IMR-90 (cell line): ENCODE measurements around the gene CCNYL1. TPM values are rescaled to one million over a fixed set of nuclear protein-coding genes. Genes with fewer than 3 reads are reported as not detected.

ENCODE experiments used
- ATAC-seq: fragments of 200-7000 bp; cut with Tn5 transposase; 2 replicates; pipeline ENCODE4 v1.9.1; 2020; ENCODE audit warnings: low read depth, mild to moderate bottlenecking, moderate library complexity
- BruUV-seq: library from RNA; stranded (reverse); fragments of 400-500 nt; replicated peaks from 2 replicates; lab custom pipeline; 2021; lab: Mats Ljungman, UMichigan
- CTCF ChIA-PET: fragments of 300-600 bp; formaldehyde crosslinking; extraction: SDS; loops from one replicate; lab custom pipeline; 2021; ENCODE audit warnings: antibody characterized with exemption; lab: Yijun Ruan, JAX
- POLR2A ChIA-PET: fragments of 300-600 bp; sonication (Branson Sonifier 250); formaldehyde crosslinking; loops from one replicate; lab custom pipeline; 2022; ENCODE audit warnings: antibody characterized with exemption; ENCODE audit not compliant: unreplicated experiment; lab: Charles Lee
- DNase-seq: peaks from one replicate; pipeline ENCODE4 v3.0.0; 2013
- H2AFZ ChIP-seq: replicated peaks from 2 replicates; pipeline ENCODE3; 2013; ENCODE audit warnings: low read length, mild to moderate bottlenecking; ENCODE audit not compliant: poor library complexity
- H2AK5ac ChIP-seq: 2 replicates; pipeline ENCODE4 v1.6.1; 2013; ENCODE audit warnings: low read depth, low read length, inconsistent platforms
- H2AK9ac ChIP-seq: replicated peaks from 2 replicates; pipeline ENCODE3; 2013; ENCODE audit warnings: mild to moderate bottlenecking, low read depth, low read length, moderate library complexity; ENCODE audit not compliant: poor library complexity
- H2BK120ac ChIP-seq: 2 replicates; pipeline ENCODE4 v1.6.1; 2013; ENCODE audit warnings: low read depth, low read length, inconsistent platforms
- H2BK15ac ChIP-seq: 3 replicates; pipeline ENCODE4 v1.6.1; 2013; ENCODE audit warnings: low read depth, low read length, inconsistent platforms
- H2BK20ac ChIP-seq: 2 replicates; pipeline ENCODE4 v1.6.1; 2013; ENCODE audit warnings: low read depth, mild to moderate bottlenecking, inconsistent platforms, low read length, moderate library complexity
- H2BK5ac ChIP-seq: 2 replicates; pipeline ENCODE4 v1.6.1; 2013; ENCODE audit warnings: mild to moderate bottlenecking, low read depth, low read length, inconsistent platforms; ENCODE audit not compliant: poor library complexity, severe bottlenecking
- H3K14ac ChIP-seq: replicated peaks from 2 replicates; pipeline ENCODE4 v1.6.1; 2013; ENCODE audit warnings: low read depth, low read length, inconsistent platforms
- H3K18ac ChIP-seq: 2 replicates; pipeline ENCODE4 v1.6.1; 2013; ENCODE audit warnings: low read depth, low read length, control low read depth
- H3K23ac ChIP-seq: 2 replicates; pipeline ENCODE4 v1.6.1; 2013; ENCODE audit warnings: low read depth, low read length, inconsistent platforms
- H3K27ac ChIP-seq: 2 replicates; pipeline ENCODE4 v1.5.1; 2013; ENCODE audit warnings: mild to moderate bottlenecking, control low read depth, low read length; ENCODE audit not compliant: insufficient read depth
- H3K27me3 ChIP-seq: 2 replicates; pipeline ENCODE4 v1.6.1; 2013; ENCODE audit warnings: low read length; ENCODE audit not compliant: control insufficient read depth, insufficient read depth
- H3K36me3 ChIP-seq: 2 replicates; pipeline ENCODE4 v1.6.1; 2013; ENCODE audit warnings: low read length, mixed read lengths; ENCODE audit not compliant: control insufficient read depth, insufficient read depth
- H3K4ac ChIP-seq: 2 replicates; pipeline ENCODE4 v1.6.1; 2013; ENCODE audit warnings: low read depth, low read length, inconsistent platforms
- H3K4me1 ChIP-seq: 2 replicates; pipeline ENCODE4 v1.6.1; 2013; ENCODE audit warnings: low read length, mixed read lengths; ENCODE audit not compliant: control insufficient read depth, insufficient read depth
- H3K4me2 ChIP-seq: 2 replicates; pipeline ENCODE4 v1.6.1; 2013; ENCODE audit warnings: low read depth, mild to moderate bottlenecking, control low read depth, low read length, moderate library complexity
- H3K4me3 ChIP-seq: 2 replicates; pipeline ENCODE4 v1.5.1; 2013; ENCODE audit warnings: low read depth, mild to moderate bottlenecking, control low read depth, low read length, moderate library complexity; ENCODE audit not compliant: insufficient read depth
- H3K56ac ChIP-seq: 2 replicates; pipeline ENCODE4 v1.6.1; 2013; ENCODE audit warnings: low read length, inconsistent platforms; ENCODE audit not compliant: insufficient read depth; ENCODE audit errors: extremely low read depth
- H3K79me1 ChIP-seq, 2 experiments: 2 replicates each; pipeline ENCODE4 v1.6.1; 2013; ENCODE audit warnings: low read length in 2 of 2, inconsistent platforms in 1 of 2, low read depth in 1 of 2
- H3K9ac ChIP-seq: 2 replicates; pipeline ENCODE4 v1.6.1; 2013; ENCODE audit warnings: low read depth, low read length, control low read depth
- H3K9me1 ChIP-seq: 2 replicates; pipeline ENCODE4 v1.6.1; 2013; ENCODE audit warnings: low read length, inconsistent platforms; ENCODE audit not compliant: insufficient read depth
- H3K9me3 ChIP-seq: 2 replicates; pipeline ENCODE4 v1.6.1; 2013; ENCODE audit warnings: low read length; ENCODE audit not compliant: control insufficient read depth, insufficient read depth
- H4K20me1 ChIP-seq: 2 replicates; pipeline ENCODE4 v1.6.1; 2013; ENCODE audit warnings: low read length, inconsistent platforms; ENCODE audit not compliant: insufficient read depth
- H4K5ac ChIP-seq: 2 replicates; pipeline ENCODE4 v1.6.1; 2013; ENCODE audit warnings: mild to moderate bottlenecking, low read depth, low read length, control low read depth
- H4K8ac ChIP-seq, 2 experiments: 2 replicates each; pipeline ENCODE4 v1.6.1; 2013; ENCODE audit warnings: low read depth in 2 of 2, low read length in 2 of 2, control low read depth in 1 of 2, inconsistent platforms in 1 of 2
- H4K91ac ChIP-seq: 2 replicates; pipeline ENCODE4 v1.6.1; 2013; ENCODE audit warnings: low read depth, low read length, inconsistent platforms; ENCODE audit not compliant: insufficient read depth
- BHLHE40 ChIP-seq: fragments of 150-350 bp; IDR thresholded peaks from 2 replicates; pipeline ENCODE4 v1.6.1; 2016; ENCODE audit warnings: mild to moderate bottlenecking, low read depth, low read length
- CEBPB ChIP-seq: IDR thresholded peaks from 2 replicates; pipeline ENCODE4 v1.6.1; 2012; ENCODE audit warnings: low read depth, low read length, improper control_type of control experiment
- CHD1 ChIP-seq: IDR thresholded peaks from 2 replicates; pipeline ENCODE4 v1.6.1; 2012; ENCODE audit warnings: low read depth, low read length, improper control_type of control experiment
- FOS ChIP-seq: fragments of 150-350 bp; IDR thresholded peaks from 2 replicates; pipeline ENCODE4 v1.6.1; 2016; ENCODE audit warnings: low read depth, low read length
- MAFK ChIP-seq: IDR thresholded peaks from 2 replicates; pipeline ENCODE4 v1.6.1; 2012; ENCODE audit warnings: low read depth, low read length, improper control_type of control experiment
- MAZ ChIP-seq: IDR thresholded peaks from 2 replicates; pipeline ENCODE4 v1.6.1; 2012; ENCODE audit warnings: low read depth, mild to moderate bottlenecking, low read length, improper control_type of control experiment, moderate library complexity, borderline replicate concordance
- MXI1 ChIP-seq: IDR thresholded peaks from 2 replicates; pipeline ENCODE4 v1.6.1; 2012; ENCODE audit warnings: low read depth, mild to moderate bottlenecking, low read length, moderate library complexity, borderline replicate concordance
- NFE2L2 ChIP-seq: fragments of 150-350 bp; IDR thresholded peaks from 2 replicates; pipeline ENCODE4 v1.6.1; 2016; ENCODE audit warnings: low read depth, mild to moderate bottlenecking, low read length
- POLR2A ChIP-seq: IDR thresholded peaks from 2 replicates; pipeline ENCODE4 v1.6.1; 2012; ENCODE audit warnings: mild to moderate bottlenecking, low read depth, low read length
- RAD21 ChIP-seq: IDR thresholded peaks from 2 replicates; pipeline ENCODE4 v1.6.1; 2012; ENCODE audit warnings: low read length, improper control_type of control experiment
- RCOR1 ChIP-seq: IDR thresholded peaks from 2 replicates; pipeline ENCODE4 v1.6.1; 2012; ENCODE audit warnings: mild to moderate bottlenecking, low read length, improper control_type of control experiment; ENCODE audit not compliant: insufficient replicate concordance
- RFX5 ChIP-seq: IDR thresholded peaks from 2 replicates; pipeline ENCODE4 v1.8.0; 2012; ENCODE audit warnings: low read depth, mild to moderate bottlenecking, low read length, moderate library complexity
- SMC3 ChIP-seq: fragments of 150-350 bp; IDR thresholded peaks from 2 replicates; pipeline ENCODE4 v1.6.1; 2016; ENCODE audit warnings: low read depth, mild to moderate bottlenecking, antibody characterized with exemption, low read length, moderate library complexity
- WGBS, 2 experiments: methylation state at CpG; one replicate each; pipeline versions ENCODE4 v1.1.5 to v1.1.7; 2013; ENCODE audit warnings: missing lambda C conversion rate in 2 of 2; ENCODE audit not compliant: insufficient read length in 1 of 2; ENCODE audit errors: extremely low coverage in 2 of 2; 5-methylcytosine and 5-hydroxymethylcytosine counted together
- dilution Hi-C: fragments of 300-500 bp; cut with HindIII; formaldehyde crosslinking; loops from one replicate; pipeline ENCODE4 v1.14.3; 2018; ENCODE audit warnings: low sequenced_read_pairs; ENCODE audit not compliant: unreplicated experiment
- in situ Hi-C: fragments of 300-500 bp; cut with MboI; formaldehyde crosslinking; loops from 3 replicates; pipeline ENCODE4 v1.14.3; 2019; ENCODE audit warnings: low sequenced_read_pairs, inconsistent platforms, mixed read lengths
- intact Hi-C: fragments of 100-400 bp; cut with micrococcal nuclease; formaldehyde crosslinking; loops from 2 replicates; pipeline ENCODE4 v1.10.0; 2022
- polyA plus RNA-seq, 3 experiments: library from polyadenylated mRNA; depleted of rRNA; stranded (reverse); fragments of >200 nt; gene quantifications; 2 replicates each; pipeline ENCODE4 v1.2.3, GENCODE V29; 2012; ENCODE audit warnings: low replicate concordance in 1 of 3
- total RNA-seq: library from RNA; depleted of rRNA; stranded (reverse); fragments of >200 nt; gene quantifications from 2 replicates; pipeline ENCODE4 v1.2.3, GENCODE V29; 2012
- TF ChIP-seq, protein P1 (sequence below): fragments of 150-350 bp; IDR thresholded peaks from 2 replicates; pipeline ENCODE4 v1.6.1; 2016; ENCODE audit warnings: low read depth, mild to moderate bottlenecking, low read length, moderate library complexity, borderline replicate concordance
- TF ChIP-seq, protein P2 (sequence below): fragments of 150-350 bp; IDR thresholded peaks from 2 replicates; pipeline ENCODE4 v1.6.1; 2017; ENCODE audit warnings: mild to moderate bottlenecking, antibody characterized with exemption, low read length, low read depth
- TF ChIP-seq, protein P3 (sequence below): conservative IDR thresholded peaks from 2 replicates; pipeline ENCODE4 v1.5.1; 2012; ENCODE audit warnings: mild to moderate bottlenecking, low read depth, low read length, improper control_type of control experiment

Gene CCNYL1
- total and polyA plus RNA-seq, 2 of the 4 experiments (the other 2 are of a cell fraction) = 5.4 to 7.3 TPM

DNA sequence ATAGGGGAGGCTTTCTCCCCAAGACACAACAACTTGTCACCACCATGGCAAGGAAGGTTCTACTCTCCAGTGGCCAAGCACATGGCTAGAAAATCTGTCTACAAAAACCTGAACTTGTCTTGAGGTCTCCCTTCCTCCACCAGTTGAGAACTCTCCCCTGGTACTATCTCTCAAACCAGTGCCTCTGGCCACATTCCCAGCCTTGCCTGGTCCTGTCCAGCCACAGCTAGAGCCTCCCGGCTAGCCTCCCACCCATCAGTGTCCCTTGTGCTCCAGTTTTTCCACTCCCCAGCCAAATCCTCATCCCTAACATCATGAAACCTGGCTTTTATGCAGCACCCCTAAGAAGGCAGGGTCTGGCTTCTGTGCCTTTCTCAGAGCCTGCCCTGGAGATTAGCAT, 79.5 kb downstream of the CCNYL1 start:
- no peak overlapping the region for H2BK15ac ChIP-seq

More for the DNA sequence above, 79.5 kb downstream of the CCNYL1 start:
- H3K4me3 ChIP-seq = no peak overlapping the region
- H3K79me1 ChIP-seq = no peaks in the 10 kb centered on the region
- H3K36me3 ChIP-seq = no peaks in the 10 kb centered on the region
- no peak overlapping the region for H3K27ac ChIP-seq
- no peak overlapping the region for H3K4me2 ChIP-seq
- no peak overlapping the region for H2AFZ ChIP-seq
- no TSS peak for BruUV-seq
- dilution Hi-C loops = no loop called here
- WGBS, 2 experiments = no CpG with 5 or more reads among the region's 1 CpG
- no peaks in the 10 kb centered on the region for H3K9me3 ChIP-seq
- no peak overlapping the region for H4K91ac ChIP-seq
- DNase-seq (no peak), ATAC-seq (no peak)
- in situ Hi-C loops = no loop called here
- CTCF ChIA-PET = no interaction called here
- TF ChIP-seq, protein P1, sequence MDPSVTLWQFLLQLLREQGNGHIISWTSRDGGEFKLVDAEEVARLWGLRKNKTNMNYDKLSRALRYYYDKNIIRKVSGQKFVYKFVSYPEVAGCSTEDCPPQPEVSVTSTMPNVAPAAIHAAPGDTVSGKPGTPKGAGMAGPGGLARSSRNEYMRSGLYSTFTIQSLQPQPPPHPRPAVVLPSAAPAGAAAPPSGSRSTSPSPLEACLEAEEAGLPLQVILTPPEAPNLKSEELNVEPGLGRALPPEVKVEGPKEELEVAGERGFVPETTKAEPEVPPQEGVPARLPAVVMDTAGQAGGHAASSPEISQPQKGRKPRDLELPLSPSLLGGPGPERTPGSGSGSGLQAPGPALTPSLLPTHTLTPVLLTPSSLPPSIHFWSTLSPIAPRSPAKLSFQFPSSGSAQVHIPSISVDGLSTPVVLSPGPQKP = no peak
- no peak for TF ChIP-seq FOS
- no peak for TF ChIP-seq MXI1
- no peak for TF ChIP-seq RFX5
- TF ChIP-seq POLR2A = no peak
- no peak for TF ChIP-seq CEBPB
- no peak for TF ChIP-seq BHLHE40
- TF ChIP-seq, protein P2, sequence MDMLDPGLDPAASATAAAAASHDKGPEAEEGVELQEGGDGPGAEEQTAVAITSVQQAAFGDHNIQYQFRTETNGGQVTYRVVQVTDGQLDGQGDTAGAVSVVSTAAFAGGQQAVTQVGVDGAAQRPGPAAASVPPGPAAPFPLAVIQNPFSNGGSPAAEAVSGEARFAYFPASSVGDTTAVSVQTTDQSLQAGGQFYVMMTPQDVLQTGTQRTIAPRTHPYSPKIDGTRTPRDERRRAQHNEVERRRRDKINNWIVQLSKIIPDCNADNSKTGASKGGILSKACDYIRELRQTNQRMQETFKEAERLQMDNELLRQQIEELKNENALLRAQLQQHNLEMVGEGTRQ = no peak
- no peak for TF ChIP-seq RAD21
- TF ChIP-seq, protein P3, sequence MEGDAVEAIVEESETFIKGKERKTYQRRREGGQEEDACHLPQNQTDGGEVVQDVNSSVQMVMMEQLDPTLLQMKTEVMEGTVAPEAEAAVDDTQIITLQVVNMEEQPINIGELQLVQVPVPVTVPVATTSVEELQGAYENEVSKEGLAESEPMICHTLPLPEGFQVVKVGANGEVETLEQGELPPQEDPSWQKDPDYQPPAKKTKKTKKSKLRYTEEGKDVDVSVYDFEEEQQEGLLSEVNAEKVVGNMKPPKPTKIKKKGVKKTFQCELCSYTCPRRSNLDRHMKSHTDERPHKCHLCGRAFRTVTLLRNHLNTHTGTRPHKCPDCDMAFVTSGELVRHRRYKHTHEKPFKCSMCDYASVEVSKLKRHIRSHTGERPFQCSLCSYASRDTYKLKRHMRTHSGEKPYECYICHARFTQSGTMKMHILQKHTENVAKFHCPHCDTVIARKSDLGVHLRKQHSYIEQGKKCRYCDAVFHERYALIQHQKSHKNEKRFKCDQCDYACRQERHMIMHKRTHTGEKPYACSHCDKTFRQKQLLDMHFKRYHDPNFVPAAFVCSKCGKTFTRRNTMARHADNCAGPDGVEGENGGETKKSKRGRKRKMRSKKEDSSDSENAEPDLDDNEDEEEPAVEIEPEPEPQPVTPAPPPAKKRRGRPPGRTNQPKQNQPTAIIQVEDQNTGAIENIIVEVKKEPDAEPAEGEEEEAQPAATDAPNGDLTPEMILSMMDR = no peak
- no peak for TF ChIP-seq RCOR1
- TF ChIP-seq SMC3 = no peak
- no peak for TF ChIP-seq MAZ
- TF ChIP-seq NFE2L2 = no peak
- no peak for TF ChIP-seq MAFK
- TF ChIP-seq CHD1 = no peak
- H3K4me1 ChIP-seq = peaks cover 4% of the 10 kb centered on the region
- intact Hi-C loops = no loop called here
- H3K14ac ChIP-seq = no peak overlapping the region
- H2AK9ac ChIP-seq = no peak overlapping the region
- no peak overlapping the region for H3K23ac ChIP-seq
- H2AK5ac ChIP-seq = no peak overlapping the region
- POLR2A ChIA-PET = no interaction called here
- H2BK120ac ChIP-seq = no peak overlapping the region
- H3K9me1 ChIP-seq = 0 out of 2 replicates have a peak, but pooled peaks cover 5% of the 10 kb centered on the region
- no peak overlapping the region for H3K56ac ChIP-seq
- H3K18ac ChIP-seq = no peak overlapping the region
- no peaks in the 10 kb centered on the region; the same call in 1 of the 2 replicates for H3K27me3 ChIP-seq
- H3K4ac ChIP-seq = no peak overlapping the region
- no peaks in the 10 kb centered on the region for H4K20me1 ChIP-seq
- no peak overlapping the region for H4K5ac ChIP-seq
- no peak overlapping the region for H3K9ac ChIP-seq
- no peak overlapping the region for H4K8ac ChIP-seq
- H2BK5ac ChIP-seq = no peak overlapping the region
- no peak overlapping the region for H2BK20ac ChIP-seq
